ENCODE results near the gene OTUB2. TPM values are rescaled to one million over a fixed set of nuclear protein-coding genes. Genes with fewer than 3 reads are reported as not detected.

Gene OTUB2
- total RNA-seq, 1 experiment from 2014 or later = 0.55 TPM

DNA sequence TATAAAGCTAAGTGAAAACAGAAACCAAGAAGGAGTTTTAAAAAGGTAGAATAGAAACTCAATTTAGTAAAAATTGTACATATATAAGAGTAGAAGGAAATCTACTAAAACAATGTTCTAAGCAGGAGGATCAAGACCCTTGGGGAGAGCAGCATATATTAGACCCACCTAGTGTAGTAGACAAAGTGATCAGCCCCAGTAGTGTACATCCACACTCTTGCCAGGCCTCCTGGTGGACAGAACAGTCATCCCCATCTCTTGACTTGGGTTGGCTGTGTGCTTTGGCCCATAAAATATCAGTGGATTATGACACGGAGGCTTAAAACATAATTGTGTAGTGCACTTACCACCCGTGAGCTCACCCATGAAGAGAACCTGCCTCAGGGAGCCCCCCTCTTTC lies 10.9 kb upstream of the OTUB2 start:
- no peak for TF ChIP-seq EZH2 (IDR thresholded peaks at IDR 0.05; ENCODE audit: low read depth)
- TF ChIP-seq, protein P1, sequence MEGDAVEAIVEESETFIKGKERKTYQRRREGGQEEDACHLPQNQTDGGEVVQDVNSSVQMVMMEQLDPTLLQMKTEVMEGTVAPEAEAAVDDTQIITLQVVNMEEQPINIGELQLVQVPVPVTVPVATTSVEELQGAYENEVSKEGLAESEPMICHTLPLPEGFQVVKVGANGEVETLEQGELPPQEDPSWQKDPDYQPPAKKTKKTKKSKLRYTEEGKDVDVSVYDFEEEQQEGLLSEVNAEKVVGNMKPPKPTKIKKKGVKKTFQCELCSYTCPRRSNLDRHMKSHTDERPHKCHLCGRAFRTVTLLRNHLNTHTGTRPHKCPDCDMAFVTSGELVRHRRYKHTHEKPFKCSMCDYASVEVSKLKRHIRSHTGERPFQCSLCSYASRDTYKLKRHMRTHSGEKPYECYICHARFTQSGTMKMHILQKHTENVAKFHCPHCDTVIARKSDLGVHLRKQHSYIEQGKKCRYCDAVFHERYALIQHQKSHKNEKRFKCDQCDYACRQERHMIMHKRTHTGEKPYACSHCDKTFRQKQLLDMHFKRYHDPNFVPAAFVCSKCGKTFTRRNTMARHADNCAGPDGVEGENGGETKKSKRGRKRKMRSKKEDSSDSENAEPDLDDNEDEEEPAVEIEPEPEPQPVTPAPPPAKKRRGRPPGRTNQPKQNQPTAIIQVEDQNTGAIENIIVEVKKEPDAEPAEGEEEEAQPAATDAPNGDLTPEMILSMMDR (conservative IDR thresholded peaks at IDR 0.05) = no peak

DNA sequence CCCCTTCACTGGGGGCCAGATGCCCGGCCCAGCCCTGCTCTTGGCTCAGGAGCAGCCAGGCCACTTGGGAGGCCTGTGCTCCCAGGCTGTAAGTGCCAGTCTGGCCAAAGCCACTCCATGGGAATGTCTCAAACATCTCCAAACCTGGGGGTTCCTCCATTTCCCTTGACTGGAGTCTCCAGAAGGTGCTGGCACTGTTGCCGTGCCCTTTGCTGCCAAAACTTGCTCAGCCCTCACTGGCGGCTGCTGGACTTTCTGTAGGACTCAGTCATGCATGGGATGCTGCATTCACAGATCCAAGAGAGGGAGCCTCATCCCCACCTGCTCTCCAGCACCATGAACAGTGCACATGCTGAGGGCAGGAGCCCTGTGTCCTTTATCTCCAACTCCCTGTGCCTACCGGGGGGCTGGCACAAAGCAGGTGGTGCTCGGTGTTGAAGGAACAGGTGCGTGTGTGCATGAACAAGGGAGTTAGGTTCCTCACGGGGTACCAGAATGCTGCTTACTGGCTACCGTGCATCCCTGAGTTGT lies 9.6 kb upstream of the OTUB2 start:
- POLR2A ChIA-PET (ENCODE audit: unreplicated experiment) = no interaction called here

More for the DNA sequence above, 10.9 kb upstream of the OTUB2 start:
- no peaks in the 10 kb centered on the region for H3F3A ChIP-seq (ENCODE audit: insufficient read depth, low read depth)
- H3K9me2 ChIP-seq (ENCODE audit: insufficient read depth) = no peaks in the 10 kb centered on the region
- peaks cover 22% of the 10 kb centered on the region for H3K4me1 ChIP-seq (replicated peaks; ENCODE audit: insufficient read depth)
- H3K79me2 ChIP-seq (ENCODE audit: low read depth) = no peaks in the 10 kb centered on the region
- no peaks in the 10 kb centered on the region for H3K36me3 ChIP-seq (ENCODE audit: low read depth)
- no peak overlapping the region for H3K4me3 ChIP-seq
- H3K27ac ChIP-seq = no peak overlapping the region
- ChIA-PET CTCF (interaction anchor here (0.5 kb wide), 1 partner anchor 477 kb away, joined by 18 read pairs; no protein-coding TSS in a partner anchor), POLR2A (ENCODE audit: unreplicated experiment) (no interaction called here)
- intact Hi-C loops (cut with micrococcal nuclease; ENCODE audit: unreplicated experiment) = no loop called here
- no peaks in the 10 kb centered on the region for H3K27me3 ChIP-seq (ENCODE audit: insufficient read depth, low read depth)
- H3K9me3 ChIP-seq (ENCODE audit: insufficient read depth, low read depth) = no peaks in the 10 kb centered on the region
- BruUV-seq (replicated peaks) = no TSS peak
- no peaks in the 10 kb centered on the region for H4K20me1 ChIP-seq (ENCODE audit: insufficient read depth)
- H3K4me2 ChIP-seq = no peak overlapping the region
- DNase-seq = no peak
- H2AFZ ChIP-seq = no peak overlapping the region

GRCh38 chr14:94018308-94018707 lies 7.8 kb upstream of the OTUB2 start:
- no peak overlapping the region for H3K4me3 ChIP-seq
- H3K4me2 ChIP-seq = peak overlapping the region; percentile 53
- no peaks in the 10 kb centered on the region for H3K36me3 ChIP-seq (ENCODE audit: low read depth)
- intact Hi-C loops (cut with micrococcal nuclease; ENCODE audit: unreplicated experiment) = no loop called here
- no peaks in the 10 kb centered on the region for H3K27me3 ChIP-seq (ENCODE audit: insufficient read depth, low read depth)
- H3K9me2 ChIP-seq (ENCODE audit: insufficient read depth) = no peaks in the 10 kb centered on the region
- no peak overlapping the region for H2AFZ ChIP-seq
- peaks cover 29% of the 10 kb centered on the region for H3K4me1 ChIP-seq (replicated peaks; ENCODE audit: insufficient read depth)
- H4K20me1 ChIP-seq (ENCODE audit: insufficient read depth) = no peaks in the 10 kb centered on the region
- no peaks in the 10 kb centered on the region for H3K79me2 ChIP-seq (ENCODE audit: low read depth)
- H3K27ac ChIP-seq = no peak overlapping the region
- POLR2A ChIA-PET (ENCODE audit: unreplicated experiment) = no interaction called here
- BruUV-seq (replicated peaks) = no TSS peak
- DNase-seq = no peak
- TF ChIP-seq, protein P1 (conservative IDR thresholded peaks at IDR 0.05) = no peak
- TF ChIP-seq EZH2 (IDR thresholded peaks at IDR 0.05; ENCODE audit: low read depth) = no peak
- CTCF ChIA-PET = no interaction called here
- H3F3A ChIP-seq (ENCODE audit: insufficient read depth, low read depth) = peaks cover 4% of the 10 kb centered on the region; the same call in 1 of the 2 replicates
- H3K9me3 ChIP-seq (ENCODE audit: insufficient read depth, low read depth) = no peaks in the 10 kb centered on the region

More for the DNA sequence above, 9.6 kb upstream of the OTUB2 start:
- DNase-seq = no peak
- Histone ChIP-seq H3K36me3 (ENCODE audit: low read depth) (no peaks in the 10 kb centered on the region), H3K4me1 (replicated peaks; ENCODE audit: insufficient read depth) (peaks cover 29% of the 10 kb centered on the region), H3F3A (ENCODE audit: insufficient read depth, low read depth) (peaks cover 2% of the 10 kb centered on the region; the same call in 1 of the 2 replicates), H2AFZ (no peak overlapping the region), H3K27me3 (ENCODE audit: insufficient read depth, low read depth) (no peaks in the 10 kb centered on the region), H4K20me1 (ENCODE audit: insufficient read depth) (no peaks in the 10 kb centered on the region), H3K9me3 (ENCODE audit: insufficient read depth, low read depth) (no peaks in the 10 kb centered on the region), H3K9me2 (ENCODE audit: insufficient read depth) (no peaks in the 10 kb centered on the region), H3K27ac (no peak overlapping the region), H3K79me2 (ENCODE audit: low read depth) (no peaks in the 10 kb centered on the region), H3K4me3 (no peak overlapping the region), H3K4me2 (no peak overlapping the region)
- intact Hi-C loops (cut with micrococcal nuclease; ENCODE audit: unreplicated experiment) = no loop called here
- TF ChIP-seq, protein P1 (conservative IDR thresholded peaks at IDR 0.05) = no peak
- no peak for TF ChIP-seq EZH2 (IDR thresholded peaks at IDR 0.05; ENCODE audit: low read depth)
- no TSS peak for BruUV-seq (replicated peaks)
- CTCF ChIA-PET = no interaction called here
